Measurements from ENCODE around the gene MGAT3. TPM values are rescaled to one million over a fixed set of nuclear protein-coding genes. Genes with fewer than 3 reads are reported as not detected.

MGAT3 gene
- total RNA-seq, 4 donors from 2014 or later: 0.26 to 11.8 (median 9.5) TPM; not detected in 1

GRCh38 chr22:39452740-39453040 lies 4.1 kb upstream of the MGAT3 start:
- intact Hi-C loops (cut with DNase I; ENCODE audit: low total_unique reads): no loop called here
- Histone ChIP-seq H3K4me3 (no peak overlapping the region), H3K4me1 (no peaks in the 10 kb centered on the region), H3K27me3 (peaks cover 0 to 4% of the 10 kb centered on the region in 2 donors), H3K36me3 (no peaks in the 10 kb centered on the region), H3K9me3 (no peaks in the 10 kb centered on the region), H3K27ac (no peak overlapping the region)
- TF ChIP-seq POLR2A (IDR thresholded peaks at IDR 0.05) (no peak), CTCF (IDR thresholded peaks at IDR 0.05) (no peak)
- no peak for DNase-seq

DNA sequence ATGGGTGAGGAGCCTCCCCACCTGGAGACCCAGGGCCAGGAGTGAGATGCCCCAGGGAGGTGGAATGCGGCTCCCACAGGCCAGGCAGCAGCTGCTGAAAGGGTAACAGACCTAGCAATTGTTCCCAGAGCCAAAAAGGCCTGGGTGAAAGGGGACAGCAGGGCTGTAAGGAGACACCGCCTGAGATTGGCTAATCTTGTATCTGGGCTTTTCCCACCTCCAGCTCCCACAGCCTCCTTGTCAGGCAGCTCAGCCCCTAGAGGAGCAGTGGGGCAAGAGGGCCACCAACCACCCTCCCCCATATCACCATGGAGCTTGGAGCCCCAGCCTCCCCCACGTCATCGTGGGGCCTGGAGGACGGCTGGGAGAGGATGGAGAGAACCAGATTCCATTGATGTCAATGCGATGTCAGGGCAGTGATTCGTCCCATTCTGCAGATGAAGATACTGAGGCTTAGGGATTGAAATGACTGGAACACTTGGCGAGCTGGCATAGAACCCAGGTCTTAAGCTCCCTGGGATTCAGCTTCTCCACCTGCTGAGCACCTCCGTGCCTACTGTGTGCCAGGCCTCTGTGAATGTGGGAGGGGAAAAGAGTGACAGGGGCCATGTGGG lies 2.9 kb upstream of the MGAT3 start:
- DNase-seq: no peak
- Histone ChIP-seq H3K9me3 (no peaks in the 10 kb centered on the region), H3K36me3 (no peaks in the 10 kb centered on the region), H3K27ac (no peak overlapping the region), H3K4me3 (no peak overlapping the region), H3K4me1 (no peaks in the 10 kb centered on the region), H3K27me3 (peaks cover 0 to 4% of the 10 kb centered on the region in 2 donors)
- no peak for TF ChIP-seq POLR2A (IDR thresholded peaks at IDR 0.05)
- TF ChIP-seq CTCF (IDR thresholded peaks at IDR 0.05): no peak
- intact Hi-C loops (cut with DNase I; ENCODE audit: low total_unique reads): no loop called here

- TF ChIP-seq CTCF (IDR thresholded peaks at IDR 0.05): no peak
- Histone ChIP-seq H3K4me3 (no peak overlapping the region), H3K36me3 (no peaks in the 10 kb centered on the region), H3K4me1 (no peaks in the 10 kb centered on the region), H3K27ac (no peak overlapping the region), H3K27me3 (peaks cover 0 to 4% of the 10 kb centered on the region in 2 donors), H3K9me3 (no peaks in the 10 kb centered on the region)
- intact Hi-C loops (cut with DNase I; ENCODE audit: low total_unique reads): no loop called here
- no peak for DNase-seq
These were observed 2.4 kb upstream of the MGAT3 start for GRCh38 chr22:39454385-39454871.

DNA sequence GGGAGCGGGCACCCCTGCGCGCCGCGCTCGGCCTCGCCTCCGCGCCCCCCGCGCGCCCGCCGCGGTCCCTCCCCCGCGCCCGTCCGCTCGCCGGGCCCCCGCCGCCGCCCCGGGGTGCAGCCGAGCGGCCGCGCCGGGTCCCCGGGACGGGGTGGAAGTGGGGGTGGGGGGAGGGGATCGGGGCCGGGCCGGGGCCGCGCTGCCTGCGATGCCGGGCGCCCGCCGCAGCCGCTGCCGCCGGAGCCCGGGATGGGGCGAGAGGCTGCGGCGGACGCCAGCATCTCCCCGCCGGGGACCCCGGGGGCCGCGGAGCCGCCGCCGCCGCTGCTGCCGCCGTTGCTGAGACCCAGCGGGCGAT lies 365 bp downstream of the MGAT3 start:
- Histone ChIP-seq H3K36me3 (no peaks in the 10 kb centered on the region), H3K27ac (peak overlapping the region in 1 of 2 donors; percentile 55), H3K27me3 (peaks cover 0 to 4% of the 10 kb centered on the region in 2 donors), H3K4me1 (no peaks in the 10 kb centered on the region), H3K4me3 (peak overlapping the region; percentile 20 to 52), H3K9me3 (no peaks in the 10 kb centered on the region)
- intact Hi-C loops (cut with DNase I; ENCODE audit: low total_unique reads): no loop called here
- no peak for DNase-seq
- TF ChIP-seq POLR2A (IDR thresholded peaks at IDR 0.05) (no peak), CTCF (IDR thresholded peaks at IDR 0.05) (no peak)

DNA sequence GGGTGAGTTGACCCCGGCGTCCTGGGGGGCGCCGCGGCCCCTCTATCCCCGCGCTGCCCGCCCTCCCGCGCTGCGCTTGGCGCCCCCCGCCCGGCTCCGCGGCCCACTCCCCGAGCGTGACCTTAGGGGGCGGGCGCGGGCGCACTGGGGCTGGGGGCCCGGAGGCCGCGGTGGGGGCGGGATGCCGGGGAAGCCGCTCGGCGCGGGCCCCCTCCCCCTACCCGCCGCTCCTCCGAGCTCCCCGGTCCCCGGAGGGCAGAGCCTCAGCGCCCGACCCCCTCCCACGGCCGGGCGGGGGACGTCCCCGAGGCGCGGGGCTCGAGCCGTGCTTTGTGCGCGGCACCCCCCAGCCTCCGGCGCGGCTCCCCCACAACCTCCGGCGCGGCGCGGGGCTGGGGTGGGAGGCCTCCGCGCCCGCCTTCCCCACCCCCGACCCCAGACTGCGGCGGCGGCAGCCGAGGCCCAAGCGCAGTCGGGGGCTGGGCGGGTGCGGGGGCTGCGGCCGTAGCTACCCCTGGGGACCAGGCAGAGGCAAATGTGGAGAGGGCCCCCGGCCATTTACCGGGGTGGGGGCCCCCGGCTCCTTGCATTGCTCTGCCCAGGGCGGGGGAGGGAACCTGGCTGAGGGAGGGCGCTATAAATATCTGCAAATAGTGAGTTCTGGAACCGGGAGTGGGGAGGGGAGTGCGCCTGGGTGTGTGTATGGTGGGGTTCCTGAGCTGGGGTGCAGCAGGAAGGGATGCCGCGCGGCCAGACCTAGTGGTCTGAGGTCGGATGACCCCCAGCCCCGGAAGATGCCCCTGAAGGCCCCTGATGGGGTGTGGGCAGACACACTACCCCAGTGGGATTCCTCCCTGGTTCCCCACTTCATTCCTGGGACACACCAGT lies 988 bp downstream of the MGAT3 start:
- Histone ChIP-seq H3K27ac (peak overlapping the region; percentile 1 to 55), H3K4me3 (peak overlapping the region; percentile 20 to 52), H3K27me3 (peaks cover 0 to 4% of the 10 kb centered on the region in 2 donors), H3K4me1 (no peaks in the 10 kb centered on the region), H3K36me3 (no peaks in the 10 kb centered on the region), H3K9me3 (no peaks in the 10 kb centered on the region)
- intact Hi-C loops (cut with DNase I; ENCODE audit: low total_unique reads): no loop called here
- no peak for DNase-seq
- TF ChIP-seq POLR2A (IDR thresholded peaks at IDR 0.05) (no peak), CTCF (IDR thresholded peaks at IDR 0.05) (no peak)

All from uterus (tissue), 4 donors.